ENCODE measurements around the gene MED27. TPM values are rescaled to one million over a fixed set of nuclear protein-coding genes. Genes with fewer than 3 reads are reported as not detected.

The MED27 gene
- total RNA-seq, 1 experiment from 2014 or later = 24.4 TPM

DNA sequence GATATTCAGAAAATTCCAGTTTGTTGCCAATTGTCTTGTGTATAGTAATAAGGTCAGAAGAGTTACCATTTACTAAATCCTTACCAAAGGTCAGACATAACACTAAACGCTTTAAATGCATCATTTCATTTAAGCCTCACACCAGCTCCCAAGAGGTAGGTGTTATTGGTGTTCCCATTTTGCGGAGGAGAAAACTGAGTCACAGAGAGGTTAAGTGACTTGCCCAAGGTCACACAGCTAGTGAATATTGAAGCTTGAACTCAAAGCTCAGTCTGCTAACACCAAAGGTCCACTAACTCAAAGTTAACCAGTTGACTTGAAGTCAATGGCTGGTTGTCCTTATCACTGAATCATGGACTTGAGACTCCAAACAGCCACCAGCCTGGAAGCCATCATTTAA, 41.4 kb upstream of the MED27 start:
- no peaks in the 10 kb centered on the region for H3K9me3 ChIP-seq (ENCODE audit: control insufficient read depth, insufficient read depth, low read depth, low read length)
- intact Hi-C loops (cut with micrococcal nuclease; ENCODE audit: unreplicated experiment) (no loop called here), in situ Hi-C loops (cut with HindIII; ENCODE audit: low pct_unique_long_range_greater_than_20kb, low sequenced_read_pairs) (no loop called here)
- H3K27ac ChIP-seq (ENCODE audit: low read length) = no peak overlapping the region
- ChIA-PET CTCF (no interaction called here), POLR2A (no interaction called here)
- no TSS peak for BruUV-seq (replicated peaks)
- H3K4me3 ChIP-seq (ENCODE audit: low read depth in 2 of 2, low read length in 2 of 2) = no peak overlapping the region
- H3K4me1 ChIP-seq (ENCODE audit: control insufficient read depth, insufficient read depth, low read length) = no peaks in the 10 kb centered on the region
- peaks cover 5% of the 10 kb centered on the region for H3K27me3 ChIP-seq (ENCODE audit: control insufficient read depth, insufficient read depth, low read length)
- no peaks in the 10 kb centered on the region for H3K36me3 ChIP-seq (ENCODE audit: control insufficient read depth, insufficient read depth, low read length)
- no peak for TF ChIP-seq POLR2AphosphoS5 (IDR thresholded peaks at IDR 0.05; ENCODE audit: low read depth, low read length)
- TF ChIP-seq SIN3A (IDR thresholded peaks at IDR 0.05; ENCODE audit: borderline replicate concordance, insufficient read depth, low read depth, low read length) = no peak
- TF ChIP-seq, protein P1, sequence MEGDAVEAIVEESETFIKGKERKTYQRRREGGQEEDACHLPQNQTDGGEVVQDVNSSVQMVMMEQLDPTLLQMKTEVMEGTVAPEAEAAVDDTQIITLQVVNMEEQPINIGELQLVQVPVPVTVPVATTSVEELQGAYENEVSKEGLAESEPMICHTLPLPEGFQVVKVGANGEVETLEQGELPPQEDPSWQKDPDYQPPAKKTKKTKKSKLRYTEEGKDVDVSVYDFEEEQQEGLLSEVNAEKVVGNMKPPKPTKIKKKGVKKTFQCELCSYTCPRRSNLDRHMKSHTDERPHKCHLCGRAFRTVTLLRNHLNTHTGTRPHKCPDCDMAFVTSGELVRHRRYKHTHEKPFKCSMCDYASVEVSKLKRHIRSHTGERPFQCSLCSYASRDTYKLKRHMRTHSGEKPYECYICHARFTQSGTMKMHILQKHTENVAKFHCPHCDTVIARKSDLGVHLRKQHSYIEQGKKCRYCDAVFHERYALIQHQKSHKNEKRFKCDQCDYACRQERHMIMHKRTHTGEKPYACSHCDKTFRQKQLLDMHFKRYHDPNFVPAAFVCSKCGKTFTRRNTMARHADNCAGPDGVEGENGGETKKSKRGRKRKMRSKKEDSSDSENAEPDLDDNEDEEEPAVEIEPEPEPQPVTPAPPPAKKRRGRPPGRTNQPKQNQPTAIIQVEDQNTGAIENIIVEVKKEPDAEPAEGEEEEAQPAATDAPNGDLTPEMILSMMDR (IDR thresholded peaks at IDR 0.05) = no peak
- TF ChIP-seq TCF7L2 (IDR thresholded peaks at IDR 0.05; ENCODE audit: low read depth, low read length) = no peak
- ATAC-seq (no peak), DNase-seq (ENCODE audit: low read depth, low spot score) (no peak)

DNA sequence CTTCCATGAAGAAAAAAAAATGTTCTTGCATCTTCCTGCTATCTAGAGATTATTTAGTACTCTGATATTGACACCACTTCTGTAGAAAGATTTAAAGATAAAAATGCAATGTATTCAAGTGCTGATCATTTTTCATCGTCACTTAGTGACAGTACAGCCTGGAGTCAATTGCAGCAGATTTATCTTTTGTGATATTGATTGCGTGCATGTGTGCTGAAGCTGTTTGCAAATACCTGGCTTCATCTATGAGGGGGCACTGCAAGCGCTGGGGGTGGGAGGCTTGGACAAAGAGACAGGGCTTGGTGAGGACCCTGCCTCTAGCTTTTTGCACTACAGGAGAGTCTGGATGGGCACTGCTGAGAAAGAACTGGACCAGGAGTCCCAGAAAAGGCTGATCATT, 38.0 kb upstream of the MED27 start:
- Histone ChIP-seq H3K4me1 (ENCODE audit: control insufficient read depth, insufficient read depth, low read length) (no peaks in the 10 kb centered on the region), H3K9me3 (ENCODE audit: control insufficient read depth, insufficient read depth, low read depth, low read length) (no peaks in the 10 kb centered on the region), H3K36me3 (ENCODE audit: control insufficient read depth, insufficient read depth, low read length) (no peaks in the 10 kb centered on the region), H3K27me3 (ENCODE audit: control insufficient read depth, insufficient read depth, low read length) (peaks cover 5% of the 10 kb centered on the region), H3K27ac (ENCODE audit: low read length) (no peak overlapping the region), H3K4me3 (ENCODE audit: low read depth in 2 of 2, low read length in 2 of 2) (no peak overlapping the region)
- no TSS peak for BruUV-seq (replicated peaks)
- no peak for ATAC-seq
- ChIA-PET CTCF (no interaction called here), POLR2A (no interaction called here)
- intact Hi-C loops (cut with micrococcal nuclease; ENCODE audit: unreplicated experiment) = no loop called here
- in situ Hi-C loops (cut with HindIII; ENCODE audit: low pct_unique_long_range_greater_than_20kb, low sequenced_read_pairs) = no loop called here
- no peak for DNase-seq (ENCODE audit: low read depth, low spot score)
- no peak for TF ChIP-seq POLR2AphosphoS5 (IDR thresholded peaks at IDR 0.05; ENCODE audit: low read depth, low read length)
- TF ChIP-seq, protein P1 (IDR thresholded peaks at IDR 0.05) = no peak
- TF ChIP-seq SIN3A (IDR thresholded peaks at IDR 0.05; ENCODE audit: borderline replicate concordance, insufficient read depth, low read depth, low read length) = no peak
- TF ChIP-seq, protein P2, sequence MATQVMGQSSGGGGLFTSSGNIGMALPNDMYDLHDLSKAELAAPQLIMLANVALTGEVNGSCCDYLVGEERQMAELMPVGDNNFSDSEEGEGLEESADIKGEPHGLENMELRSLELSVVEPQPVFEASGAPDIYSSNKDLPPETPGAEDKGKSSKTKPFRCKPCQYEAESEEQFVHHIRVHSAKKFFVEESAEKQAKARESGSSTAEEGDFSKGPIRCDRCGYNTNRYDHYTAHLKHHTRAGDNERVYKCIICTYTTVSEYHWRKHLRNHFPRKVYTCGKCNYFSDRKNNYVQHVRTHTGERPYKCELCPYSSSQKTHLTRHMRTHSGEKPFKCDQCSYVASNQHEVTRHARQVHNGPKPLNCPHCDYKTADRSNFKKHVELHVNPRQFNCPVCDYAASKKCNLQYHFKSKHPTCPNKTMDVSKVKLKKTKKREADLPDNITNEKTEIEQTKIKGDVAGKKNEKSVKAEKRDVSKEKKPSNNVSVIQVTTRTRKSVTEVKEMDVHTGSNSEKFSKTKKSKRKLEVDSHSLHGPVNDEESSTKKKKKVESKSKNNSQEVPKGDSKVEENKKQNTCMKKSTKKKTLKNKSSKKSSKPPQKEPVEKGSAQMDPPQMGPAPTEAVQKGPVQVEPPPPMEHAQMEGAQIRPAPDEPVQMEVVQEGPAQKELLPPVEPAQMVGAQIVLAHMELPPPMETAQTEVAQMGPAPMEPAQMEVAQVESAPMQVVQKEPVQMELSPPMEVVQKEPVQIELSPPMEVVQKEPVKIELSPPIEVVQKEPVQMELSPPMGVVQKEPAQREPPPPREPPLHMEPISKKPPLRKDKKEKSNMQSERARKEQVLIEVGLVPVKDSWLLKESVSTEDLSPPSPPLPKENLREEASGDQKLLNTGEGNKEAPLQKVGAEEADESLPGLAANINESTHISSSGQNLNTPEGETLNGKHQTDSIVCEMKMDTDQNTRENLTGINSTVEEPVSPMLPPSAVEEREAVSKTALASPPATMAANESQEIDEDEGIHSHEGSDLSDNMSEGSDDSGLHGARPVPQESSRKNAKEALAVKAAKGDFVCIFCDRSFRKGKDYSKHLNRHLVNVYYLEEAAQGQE (IDR thresholded peaks at IDR 0.05; ENCODE audit: insufficient read depth in 1 of 2, low read depth in 2 of 2, low read length in 1 of 2) = no peak
- TF ChIP-seq TCF7L2 (IDR thresholded peaks at IDR 0.05; ENCODE audit: low read depth, low read length) = no peak

Data from Panc1 (cell line).